Transverse colon (tissue), 3 donors: Measurements from ENCODE around the gene DOCK1.

Source experiments
- CTCF ChIP-seq, 5 experiments: fragments of 200-600 bp in 3 of 5; fragments of 450-650 bp in 2 of 5; sonication (generic) in 3 of 5; IDR thresholded peaks; 1 replicate in 2 of 5; 2 replicates in 3 of 5; pipeline ENCODE4 v1.5.1; 2016 to 2017; ENCODE audit warnings: antibody characterized with exemption in 5 of 5, inconsistent platforms in 3 of 5, mild to moderate bottlenecking in 2 of 5, moderate library complexity in 1 of 5
- POLR2A ChIP-seq: fragments of 450-650 bp; IDR thresholded peaks from one replicate; pipeline ENCODE4 v1.6.1; 2016; ENCODE audit warnings: antibody characterized with exemption, mild to moderate bottlenecking, moderate library complexity

- TF ChIP-seq CTCF (IDR thresholded peaks at IDR 0.05) (no peak), POLR2A (no peak)
Observed at GRCh38 chr10:127194111-127194510, 288.9 kb downstream of the DOCK1 start.
